Progenitor cell of endocrine pancreas (in vitro differentiated cells): ENCODE results near the gene LRRC25. TPM values are rescaled to one million over a fixed set of nuclear protein-coding genes. Genes with fewer than 3 reads are reported as not detected.
"Not testable (repeated sequence)": the region's sequence is repeated elsewhere in the genome, so short reads cannot be mapped to it uniquely, and the experiment has no call there.

ENCODE experiments used
- DNase-seq: peaks from one replicate; pipeline ENCODE4 v3.0.0; 2021; ENCODE audit warnings: low spot score; ENCODE audit not compliant: unreplicated experiment
- H3K27ac Mint-ChIP-seq: 2 replicates; pipeline ENCODE4 v1.8.0; 2021; ENCODE audit warnings: mild to moderate bottlenecking, moderate library complexity, mixed read lengths
- H3K27me3 Mint-ChIP-seq: 2 replicates; pipeline ENCODE4 v1.8.0; 2021; ENCODE audit warnings: mixed read lengths
- H3K36me3 Mint-ChIP-seq: 2 replicates; pipeline ENCODE4 v1.8.0; 2022; ENCODE audit warnings: mixed read lengths; ENCODE audit not compliant: insufficient read depth
- H3K4me1 Mint-ChIP-seq: 2 replicates; pipeline ENCODE4 v1.8.0; 2021; ENCODE audit warnings: low read depth, mixed read lengths
- H3K4me3 Mint-ChIP-seq: 2 replicates; pipeline ENCODE4 v1.8.0; 2021; ENCODE audit warnings: low read depth, mild to moderate bottlenecking, moderate library complexity, mixed read lengths
- H3K9me3 Mint-ChIP-seq: 2 replicates; pipeline ENCODE4 v1.8.0; 2021; ENCODE audit warnings: low read depth, mixed read lengths
- CTCF ChIP-seq: fragments of 200-600 bp; sonication (generic); IDR thresholded peaks from one replicate; pipeline ENCODE4 v1.5.0; 2021; ENCODE audit warnings: antibody characterized with exemption, mild to moderate bottlenecking; ENCODE audit not compliant: unreplicated experiment
- total RNA-seq: library from RNA; stranded (reverse); gene quantifications from 2 replicates; pipeline ENCODE4 v1.2.1, GENCODE V29; 2021

The LRRC25 gene
- total RNA-seq, 1 donor from 2014 or later = not detected

- Mint-ChIP-seq H3K4me3 (peak overlapping the region; percentile 76), H3K9me3 (no peaks in the 10 kb centered on the region), H3K27me3 (no peaks in the 10 kb centered on the region), H3K27ac (no peak overlapping the region), H3K36me3 (peaks cover 3% of the 10 kb centered on the region), H3K4me1 (peaks cover 21% of the 10 kb centered on the region)
- no peak for TF ChIP-seq CTCF
- DNase-seq = no peak
Measured at GRCh38 chr19:18386543-18387271, 10.7 kb downstream of the LRRC25 start.

- Mint-ChIP-seq H3K27ac (peak within 1 kb of the TSS; percentile 85), H3K27me3 (no peaks in the 10 kb centered on the region), H3K4me3 (peak within 1 kb of the TSS; percentile 76), H3K4me1 (peaks cover 22% of the 10 kb centered on the region), H3K9me3 (no peaks in the 10 kb centered on the region), H3K36me3 (peaks cover 3% of the 10 kb centered on the region)
- TF ChIP-seq CTCF = peak; percentile 67
- peak; percentile 59 for DNase-seq
Measured at GRCh38 chr19:18385675-18386542, 11.5 kb downstream of the LRRC25 start, which contains the start of gene GDF15. Gene GDF15 (plus strand): TSS chr19:18386158. CDS start chr19:18386190, 32 bp downstream.

GRCh38 chr19:18385359-18385674 is 12.1 kb downstream of the LRRC25 start:
- Mint-ChIP-seq H3K4me3 (no peak overlapping the region), H3K4me1 (peaks cover 25% of the 10 kb centered on the region), H3K27ac (peak overlapping the region; percentile 85), H3K36me3 (peaks cover 3% of the 10 kb centered on the region), H3K9me3 (no peaks in the 10 kb centered on the region), H3K27me3 (no peaks in the 10 kb centered on the region)
- TF ChIP-seq CTCF = no peak
- DNase-seq = no peak

- H3K4me3 Mint-ChIP-seq = no peak overlapping the region
- peaks cover 2% of the 10 kb centered on the region for H3K36me3 Mint-ChIP-seq
- peak overlapping the region; percentile 78 for H3K27ac Mint-ChIP-seq
- peaks cover 30% of the 10 kb centered on the region for H3K4me1 Mint-ChIP-seq
- H3K27me3 Mint-ChIP-seq = no peaks in the 10 kb centered on the region
- TF ChIP-seq CTCF = no peak
- H3K9me3 Mint-ChIP-seq = no peaks in the 10 kb centered on the region
- no peak for DNase-seq
Measured at GRCh38 chr19:18384775-18385174, 12.6 kb downstream of the LRRC25 start.

GRCh38 chr19:18383622-18384021 is 13.8 kb downstream of the LRRC25 start:
- not testable (repeated sequence) for DNase-seq, H3K9me3 Mint-ChIP-seq, H3K36me3 Mint-ChIP-seq, H3K4me3 Mint-ChIP-seq, H3K27me3 Mint-ChIP-seq, H3K27ac Mint-ChIP-seq
- H3K4me1 Mint-ChIP-seq = peaks cover 30% of the 10 kb centered on the region
